Measurements from ENCODE around the gene SLC9A8. TPM values are rescaled to one million over a fixed set of nuclear protein-coding genes. Genes with fewer than 3 reads are reported as not detected.

SLC9A8 gene
- total RNA-seq, 1 experiment from 2014 or later = 6.7 TPM

- no peak for ATAC-seq
- BruUV-seq (replicated peaks) = no TSS peak
- CTCF ChIA-PET = no interaction called here
These were observed 52.9 kb downstream of the SLC9A8 start for GRCh38 chr20:49865559-49865958.

More at GRCh38 chr20:49865559-49865958, 52.9 kb downstream of the SLC9A8 start:
- POLR2A ChIA-PET = no interaction called here
- RAD21 ChIA-PET (ENCODE audit: low non-redundant PET in 1 of 2, low total read pairs in 2 of 2, uncharacterized antibody in 2 of 2, unreplicated experiment in 2 of 2) = no interaction called here
- Histone ChIP-seq H3K79me2 (ENCODE audit: insufficient read depth, low read length) (no peaks in the 10 kb centered on the region), H2AFZ (ENCODE audit: low read depth, low read length, poor library complexity, severe bottlenecking) (no peak overlapping the region), H3K9me2 (ENCODE audit: insufficient read depth) (no peaks in the 10 kb centered on the region), H3K36me3 (ENCODE audit: control insufficient read depth in 1 of 2, insufficient read depth in 2 of 2, low read length in 2 of 2) (no peaks in the 10 kb centered on the region; a peak in 1 of 4 replicates), H3K4me1 (ENCODE audit: control insufficient read depth in 1 of 2, insufficient read depth in 2 of 2, low read length in 2 of 2) (no peaks in the 10 kb centered on the region), H3K9ac (ENCODE audit: low read length) (no peak overlapping the region), H3K27ac (ENCODE audit: low read depth, low read length) (no peak overlapping the region), H3K4me2 (ENCODE audit: low read length) (no peak overlapping the region), H4K20me1 (ENCODE audit: insufficient read depth) (no peaks in the 10 kb centered on the region), H3K9me3 (ENCODE audit: control insufficient read depth in 1 of 2, insufficient read depth in 1 of 2, low read depth in 1 of 2, low read length in 2 of 2) (no peaks in the 10 kb centered on the region), H3K4me3 (replicated peaks in 1 of 2; ENCODE audit: low read depth in 1 of 2, low read length in 2 of 2) (no peak overlapping the region), H3K27me3 (ENCODE audit: insufficient read depth, low read length) (no peaks in the 10 kb centered on the region)
- intact Hi-C loops (cut with micrococcal nuclease) = no loop called here
- TF ChIP-seq EGR1 (IDR thresholded peaks at IDR 0.05; ENCODE audit: low read depth) = no peak
- no peak for TF ChIP-seq CBX3 (IDR thresholded peaks at IDR 0.05; ENCODE audit: low read depth)
- no peak for TF ChIP-seq JUND (IDR thresholded peaks at IDR 0.05)
- TF ChIP-seq EZH2 (IDR thresholded peaks at IDR 0.05) = no peak
- no peak for TF ChIP-seq TCF7L2 (IDR thresholded peaks at IDR 0.05; ENCODE audit: borderline replicate concordance, extremely low read depth, insufficient read depth, insufficient read length)
- no peak for TF ChIP-seq EZH2phosphoT487 (IDR thresholded peaks at IDR 0.05; ENCODE audit: borderline replicate concordance)
- no peak for TF ChIP-seq SP1 (IDR thresholded peaks at IDR 0.05; ENCODE audit: low read depth)
- TF ChIP-seq ZFX (IDR thresholded peaks at IDR 0.05) = no peak
- TF ChIP-seq ZNF274 (IDR thresholded peaks at IDR 0.05; ENCODE audit: low read depth, low read length) = no peak
- TF ChIP-seq, protein P1, sequence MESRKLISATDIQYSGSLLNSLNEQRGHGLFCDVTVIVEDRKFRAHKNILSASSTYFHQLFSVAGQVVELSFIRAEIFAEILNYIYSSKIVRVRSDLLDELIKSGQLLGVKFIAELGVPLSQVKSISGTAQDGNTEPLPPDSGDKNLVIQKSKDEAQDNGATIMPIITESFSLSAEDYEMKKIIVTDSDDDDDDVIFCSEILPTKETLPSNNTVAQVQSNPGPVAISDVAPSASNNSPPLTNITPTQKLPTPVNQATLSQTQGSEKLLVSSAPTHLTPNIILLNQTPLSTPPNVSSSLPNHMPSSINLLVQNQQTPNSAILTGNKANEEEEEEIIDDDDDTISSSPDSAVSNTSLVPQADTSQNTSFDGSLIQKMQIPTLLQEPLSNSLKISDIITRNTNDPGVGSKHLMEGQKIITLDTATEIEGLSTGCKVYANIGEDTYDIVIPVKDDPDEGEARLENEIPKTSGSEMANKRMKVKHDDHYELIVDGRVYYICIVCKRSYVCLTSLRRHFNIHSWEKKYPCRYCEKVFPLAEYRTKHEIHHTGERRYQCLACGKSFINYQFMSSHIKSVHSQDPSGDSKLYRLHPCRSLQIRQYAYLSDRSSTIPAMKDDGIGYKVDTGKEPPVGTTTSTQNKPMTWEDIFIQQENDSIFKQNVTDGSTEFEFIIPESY (IDR thresholded peaks at IDR 0.05; ENCODE audit: extremely low read depth, insufficient replicate concordance, low read length) = no peak
- TF ChIP-seq FOSL1 (IDR thresholded peaks at IDR 0.05; ENCODE audit: low read depth) = no peak
- TF ChIP-seq POLR2AphosphoS5 (IDR thresholded peaks at IDR 0.05; ENCODE audit: low read depth, low read length) = no peak
- no peak for TF ChIP-seq SRF (IDR thresholded peaks at IDR 0.05; ENCODE audit: low read depth)
- TF ChIP-seq, protein P2, sequence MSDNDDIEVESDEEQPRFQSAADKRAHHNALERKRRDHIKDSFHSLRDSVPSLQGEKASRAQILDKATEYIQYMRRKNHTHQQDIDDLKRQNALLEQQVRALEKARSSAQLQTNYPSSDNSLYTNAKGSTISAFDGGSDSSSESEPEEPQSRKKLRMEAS (IDR thresholded peaks at IDR 0.05) = no peak
- TF ChIP-seq, protein P3, sequence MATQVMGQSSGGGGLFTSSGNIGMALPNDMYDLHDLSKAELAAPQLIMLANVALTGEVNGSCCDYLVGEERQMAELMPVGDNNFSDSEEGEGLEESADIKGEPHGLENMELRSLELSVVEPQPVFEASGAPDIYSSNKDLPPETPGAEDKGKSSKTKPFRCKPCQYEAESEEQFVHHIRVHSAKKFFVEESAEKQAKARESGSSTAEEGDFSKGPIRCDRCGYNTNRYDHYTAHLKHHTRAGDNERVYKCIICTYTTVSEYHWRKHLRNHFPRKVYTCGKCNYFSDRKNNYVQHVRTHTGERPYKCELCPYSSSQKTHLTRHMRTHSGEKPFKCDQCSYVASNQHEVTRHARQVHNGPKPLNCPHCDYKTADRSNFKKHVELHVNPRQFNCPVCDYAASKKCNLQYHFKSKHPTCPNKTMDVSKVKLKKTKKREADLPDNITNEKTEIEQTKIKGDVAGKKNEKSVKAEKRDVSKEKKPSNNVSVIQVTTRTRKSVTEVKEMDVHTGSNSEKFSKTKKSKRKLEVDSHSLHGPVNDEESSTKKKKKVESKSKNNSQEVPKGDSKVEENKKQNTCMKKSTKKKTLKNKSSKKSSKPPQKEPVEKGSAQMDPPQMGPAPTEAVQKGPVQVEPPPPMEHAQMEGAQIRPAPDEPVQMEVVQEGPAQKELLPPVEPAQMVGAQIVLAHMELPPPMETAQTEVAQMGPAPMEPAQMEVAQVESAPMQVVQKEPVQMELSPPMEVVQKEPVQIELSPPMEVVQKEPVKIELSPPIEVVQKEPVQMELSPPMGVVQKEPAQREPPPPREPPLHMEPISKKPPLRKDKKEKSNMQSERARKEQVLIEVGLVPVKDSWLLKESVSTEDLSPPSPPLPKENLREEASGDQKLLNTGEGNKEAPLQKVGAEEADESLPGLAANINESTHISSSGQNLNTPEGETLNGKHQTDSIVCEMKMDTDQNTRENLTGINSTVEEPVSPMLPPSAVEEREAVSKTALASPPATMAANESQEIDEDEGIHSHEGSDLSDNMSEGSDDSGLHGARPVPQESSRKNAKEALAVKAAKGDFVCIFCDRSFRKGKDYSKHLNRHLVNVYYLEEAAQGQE (IDR thresholded peaks at IDR 0.05; ENCODE audit: low read depth) = no peak
- TF ChIP-seq RAD21 (IDR thresholded peaks at IDR 0.05; ENCODE audit: low read depth) = no peak
- no peak for TF ChIP-seq ATF3 (IDR thresholded peaks at IDR 0.05)
- TF ChIP-seq, protein P4, sequence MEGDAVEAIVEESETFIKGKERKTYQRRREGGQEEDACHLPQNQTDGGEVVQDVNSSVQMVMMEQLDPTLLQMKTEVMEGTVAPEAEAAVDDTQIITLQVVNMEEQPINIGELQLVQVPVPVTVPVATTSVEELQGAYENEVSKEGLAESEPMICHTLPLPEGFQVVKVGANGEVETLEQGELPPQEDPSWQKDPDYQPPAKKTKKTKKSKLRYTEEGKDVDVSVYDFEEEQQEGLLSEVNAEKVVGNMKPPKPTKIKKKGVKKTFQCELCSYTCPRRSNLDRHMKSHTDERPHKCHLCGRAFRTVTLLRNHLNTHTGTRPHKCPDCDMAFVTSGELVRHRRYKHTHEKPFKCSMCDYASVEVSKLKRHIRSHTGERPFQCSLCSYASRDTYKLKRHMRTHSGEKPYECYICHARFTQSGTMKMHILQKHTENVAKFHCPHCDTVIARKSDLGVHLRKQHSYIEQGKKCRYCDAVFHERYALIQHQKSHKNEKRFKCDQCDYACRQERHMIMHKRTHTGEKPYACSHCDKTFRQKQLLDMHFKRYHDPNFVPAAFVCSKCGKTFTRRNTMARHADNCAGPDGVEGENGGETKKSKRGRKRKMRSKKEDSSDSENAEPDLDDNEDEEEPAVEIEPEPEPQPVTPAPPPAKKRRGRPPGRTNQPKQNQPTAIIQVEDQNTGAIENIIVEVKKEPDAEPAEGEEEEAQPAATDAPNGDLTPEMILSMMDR (IDR thresholded peaks at IDR 0.05 in 2 of 3, conservative IDR thresholded peaks at IDR 0.05 in 1 of 3; ENCODE audit: borderline replicate concordance in 1 of 3, insufficient read depth in 1 of 3, low read depth in 2 of 3, low read length in 2 of 3) = no peak
- no peak for TF ChIP-seq YY1 (IDR thresholded peaks at IDR 0.05; ENCODE audit: extremely low read depth, insufficient replicate concordance, low read depth, low read length)
- DNase-seq (ENCODE audit: low read depth, low spot score) = no peak
